ENCODE data around the gene UBL7. TPM values are rescaled to one million over a fixed set of nuclear protein-coding genes. Genes with fewer than 3 reads are reported as not detected.

The UBL7 gene
- polyA plus RNA-seq, 1 donor from 2014 or later, result 70.7 TPM

DNA sequence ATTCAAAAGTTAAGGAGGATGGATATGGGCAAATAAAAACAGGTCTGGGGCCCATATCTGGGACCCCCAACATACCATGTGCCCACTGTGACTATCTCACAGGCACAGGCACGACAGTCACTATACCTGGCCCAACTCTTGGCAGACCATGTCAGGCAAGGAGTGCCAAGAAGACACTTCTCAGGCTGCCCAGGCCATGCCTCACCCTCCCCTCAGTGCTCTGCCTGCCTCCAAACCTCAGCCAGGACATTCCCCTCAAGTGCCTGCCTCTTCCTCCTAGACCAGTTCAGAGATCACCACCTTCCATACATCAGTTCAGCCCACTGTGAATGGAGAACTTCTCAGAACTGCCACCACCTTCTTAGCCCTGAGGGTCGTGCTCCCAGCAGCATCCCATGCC, 22.8 kb downstream of the UBL7 start:
- Histone ChIP-seq H2AFZ (ENCODE audit: low read depth, low read length) (no peak overlapping the region), H3K27me3 (ENCODE audit: insufficient read depth, low read depth, low read length) (no peaks in the 10 kb centered on the region), H3K9me2 (ENCODE audit: insufficient read depth, low read length) (no peaks in the 10 kb centered on the region), H3K27ac (ENCODE audit: low read length) (no peak overlapping the region), H3K4me3 (ENCODE audit: low read length) (no peak overlapping the region), H3K4me2 (ENCODE audit: low read length) (no peak overlapping the region), H3K36me3 (ENCODE audit: insufficient read depth, low read length) (no peaks in the 10 kb centered on the region), H3K9ac (ENCODE audit: low read length) (no peak overlapping the region), H3K79me2 (replicated peaks; ENCODE audit: insufficient read depth, low read length) (no peaks in the 10 kb centered on the region), H3K9me3 (ENCODE audit: low read length) (no peaks in the 10 kb centered on the region), H4K20me1 (ENCODE audit: insufficient read depth) (no peaks in the 10 kb centered on the region), H3F3A (ENCODE audit: insufficient read depth, low read length, poor library complexity, severe bottlenecking) (no peaks in the 10 kb centered on the region)
- TF ChIP-seq TAF1 (IDR thresholded peaks at IDR 0.05; ENCODE audit: low read depth) (no peak), MXI1 (conservative IDR thresholded peaks at IDR 0.05; ENCODE audit: poor library complexity, severe bottlenecking) (no peak), EZH2 (IDR thresholded peaks at IDR 0.05; ENCODE audit: borderline replicate concordance, insufficient read depth, low read length, poor library complexity, severe bottlenecking) (no peak), SMC3 (conservative IDR thresholded peaks at IDR 0.05; ENCODE audit: poor library complexity) (no peak), RAD21 (conservative IDR thresholded peaks at IDR 0.05) (no peak), EP300 (conservative IDR thresholded peaks at IDR 0.05; ENCODE audit: poor library complexity, severe bottlenecking) (no peak), POLR2AphosphoS5 (IDR thresholded peaks at IDR 0.05) (no peak)
- TF ChIP-seq, protein P1, sequence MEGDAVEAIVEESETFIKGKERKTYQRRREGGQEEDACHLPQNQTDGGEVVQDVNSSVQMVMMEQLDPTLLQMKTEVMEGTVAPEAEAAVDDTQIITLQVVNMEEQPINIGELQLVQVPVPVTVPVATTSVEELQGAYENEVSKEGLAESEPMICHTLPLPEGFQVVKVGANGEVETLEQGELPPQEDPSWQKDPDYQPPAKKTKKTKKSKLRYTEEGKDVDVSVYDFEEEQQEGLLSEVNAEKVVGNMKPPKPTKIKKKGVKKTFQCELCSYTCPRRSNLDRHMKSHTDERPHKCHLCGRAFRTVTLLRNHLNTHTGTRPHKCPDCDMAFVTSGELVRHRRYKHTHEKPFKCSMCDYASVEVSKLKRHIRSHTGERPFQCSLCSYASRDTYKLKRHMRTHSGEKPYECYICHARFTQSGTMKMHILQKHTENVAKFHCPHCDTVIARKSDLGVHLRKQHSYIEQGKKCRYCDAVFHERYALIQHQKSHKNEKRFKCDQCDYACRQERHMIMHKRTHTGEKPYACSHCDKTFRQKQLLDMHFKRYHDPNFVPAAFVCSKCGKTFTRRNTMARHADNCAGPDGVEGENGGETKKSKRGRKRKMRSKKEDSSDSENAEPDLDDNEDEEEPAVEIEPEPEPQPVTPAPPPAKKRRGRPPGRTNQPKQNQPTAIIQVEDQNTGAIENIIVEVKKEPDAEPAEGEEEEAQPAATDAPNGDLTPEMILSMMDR (IDR thresholded peaks at IDR 0.05; ENCODE audit: poor library complexity, severe bottlenecking), result no peak
- TF ChIP-seq, protein P2, sequence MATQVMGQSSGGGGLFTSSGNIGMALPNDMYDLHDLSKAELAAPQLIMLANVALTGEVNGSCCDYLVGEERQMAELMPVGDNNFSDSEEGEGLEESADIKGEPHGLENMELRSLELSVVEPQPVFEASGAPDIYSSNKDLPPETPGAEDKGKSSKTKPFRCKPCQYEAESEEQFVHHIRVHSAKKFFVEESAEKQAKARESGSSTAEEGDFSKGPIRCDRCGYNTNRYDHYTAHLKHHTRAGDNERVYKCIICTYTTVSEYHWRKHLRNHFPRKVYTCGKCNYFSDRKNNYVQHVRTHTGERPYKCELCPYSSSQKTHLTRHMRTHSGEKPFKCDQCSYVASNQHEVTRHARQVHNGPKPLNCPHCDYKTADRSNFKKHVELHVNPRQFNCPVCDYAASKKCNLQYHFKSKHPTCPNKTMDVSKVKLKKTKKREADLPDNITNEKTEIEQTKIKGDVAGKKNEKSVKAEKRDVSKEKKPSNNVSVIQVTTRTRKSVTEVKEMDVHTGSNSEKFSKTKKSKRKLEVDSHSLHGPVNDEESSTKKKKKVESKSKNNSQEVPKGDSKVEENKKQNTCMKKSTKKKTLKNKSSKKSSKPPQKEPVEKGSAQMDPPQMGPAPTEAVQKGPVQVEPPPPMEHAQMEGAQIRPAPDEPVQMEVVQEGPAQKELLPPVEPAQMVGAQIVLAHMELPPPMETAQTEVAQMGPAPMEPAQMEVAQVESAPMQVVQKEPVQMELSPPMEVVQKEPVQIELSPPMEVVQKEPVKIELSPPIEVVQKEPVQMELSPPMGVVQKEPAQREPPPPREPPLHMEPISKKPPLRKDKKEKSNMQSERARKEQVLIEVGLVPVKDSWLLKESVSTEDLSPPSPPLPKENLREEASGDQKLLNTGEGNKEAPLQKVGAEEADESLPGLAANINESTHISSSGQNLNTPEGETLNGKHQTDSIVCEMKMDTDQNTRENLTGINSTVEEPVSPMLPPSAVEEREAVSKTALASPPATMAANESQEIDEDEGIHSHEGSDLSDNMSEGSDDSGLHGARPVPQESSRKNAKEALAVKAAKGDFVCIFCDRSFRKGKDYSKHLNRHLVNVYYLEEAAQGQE (IDR thresholded peaks at IDR 0.05; ENCODE audit: borderline replicate concordance), result no peak

DNA sequence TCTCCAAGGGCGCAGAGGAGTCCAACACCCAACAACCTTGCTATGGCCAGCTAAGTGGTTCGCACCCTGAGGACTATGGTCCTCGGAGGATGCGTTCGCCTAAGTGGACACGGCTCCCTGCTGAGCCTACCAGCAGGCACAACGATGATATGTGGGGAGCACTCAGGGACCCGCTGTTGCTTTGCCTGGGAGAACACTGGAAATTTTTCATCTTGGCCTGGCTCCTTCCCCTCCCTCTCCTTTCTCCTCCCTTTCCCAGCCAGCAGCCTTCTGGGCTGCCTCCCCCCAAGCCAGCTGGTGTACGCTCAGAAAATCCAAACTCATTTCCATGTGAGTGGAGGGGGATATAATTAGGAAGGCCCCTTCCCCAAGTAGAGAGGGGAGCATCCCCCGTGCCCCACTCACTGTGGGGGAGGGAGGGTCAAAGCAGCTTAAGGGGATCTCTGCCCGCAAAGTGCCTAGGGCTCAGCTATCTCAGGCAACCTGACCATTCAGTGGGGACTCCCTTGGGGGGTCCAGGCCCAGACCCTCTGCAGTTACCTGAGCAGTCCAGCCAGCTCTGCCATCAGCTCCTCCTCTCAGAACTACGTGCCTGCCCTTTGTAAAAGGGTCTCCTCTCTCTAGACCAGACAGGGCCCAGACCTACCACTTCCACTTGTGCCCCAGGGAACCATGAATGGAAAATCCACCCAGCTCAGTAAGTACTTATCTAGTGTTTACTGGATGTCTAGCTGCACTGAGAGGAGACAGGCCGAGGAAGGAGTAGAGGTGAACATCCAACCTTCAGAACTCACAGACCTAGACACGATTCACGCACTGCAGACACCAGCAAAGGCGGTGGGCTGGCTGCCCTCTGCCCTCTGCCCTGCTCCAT, 26.5 kb downstream of the UBL7 start:
- Histone ChIP-seq H3F3A (ENCODE audit: insufficient read depth, low read length, poor library complexity, severe bottlenecking) (no peaks in the 10 kb centered on the region), H3K36me3 (ENCODE audit: insufficient read depth, low read length) (no peaks in the 10 kb centered on the region), H3K27ac (ENCODE audit: low read length) (no peak overlapping the region), H3K4me2 (ENCODE audit: low read length) (peak overlapping the region; percentile 73), H3K27me3 (ENCODE audit: insufficient read depth, low read depth, low read length) (no peaks in the 10 kb centered on the region), H3K9me2 (ENCODE audit: insufficient read depth, low read length) (no peaks in the 10 kb centered on the region), H3K9ac (ENCODE audit: low read length) (peak overlapping the region; percentile 84), H2AFZ (ENCODE audit: low read depth, low read length) (no peak overlapping the region), H4K20me1 (ENCODE audit: insufficient read depth) (no peaks in the 10 kb centered on the region), H3K79me2 (replicated peaks; ENCODE audit: insufficient read depth, low read length) (peaks cover 24% of the 10 kb centered on the region), H3K9me3 (ENCODE audit: low read length) (no peaks in the 10 kb centered on the region), H3K4me3 (ENCODE audit: low read length) (peak overlapping the region; percentile 94)
- TF ChIP-seq EP300 (conservative IDR thresholded peaks at IDR 0.05; ENCODE audit: poor library complexity, severe bottlenecking) (no peak), TAF1 (IDR thresholded peaks at IDR 0.05; ENCODE audit: low read depth) (no peak), EZH2 (IDR thresholded peaks at IDR 0.05; ENCODE audit: borderline replicate concordance, insufficient read depth, low read length, poor library complexity, severe bottlenecking) (no peak), POLR2AphosphoS5 (IDR thresholded peaks at IDR 0.05) (no peak), MXI1 (conservative IDR thresholded peaks at IDR 0.05; ENCODE audit: poor library complexity, severe bottlenecking) (no peak), SMC3 (conservative IDR thresholded peaks at IDR 0.05; ENCODE audit: poor library complexity) (no peak), RAD21 (conservative IDR thresholded peaks at IDR 0.05) (no peak)
- TF ChIP-seq, protein P1 (IDR thresholded peaks at IDR 0.05; ENCODE audit: poor library complexity, severe bottlenecking), result no peak
- TF ChIP-seq, protein P2 (IDR thresholded peaks at IDR 0.05; ENCODE audit: borderline replicate concordance), result no peak

Data from neural cell (in vitro differentiated cells).